MM.1S (cell line): ENCODE data around the gene GCNT2.

Experiments used
- EZH2phosphoT487 ChIP-seq: fragments of 300-600 bp; sonication (generic); IDR thresholded peaks from 2 replicates; pipeline ENCODE4 v1.6.1; 2018; ENCODE audit warnings: antibody characterized with exemption, low read length
- TF ChIP-seq, protein P1 (sequence below): fragments of 300-600 bp; sonication (generic); IDR thresholded peaks from 2 replicates; pipeline ENCODE4 v1.5.1; 2016; ENCODE audit warnings: antibody characterized with exemption, low read length, mixed read lengths

- TF ChIP-seq EZH2phosphoT487, result no peak
- TF ChIP-seq, protein P1, sequence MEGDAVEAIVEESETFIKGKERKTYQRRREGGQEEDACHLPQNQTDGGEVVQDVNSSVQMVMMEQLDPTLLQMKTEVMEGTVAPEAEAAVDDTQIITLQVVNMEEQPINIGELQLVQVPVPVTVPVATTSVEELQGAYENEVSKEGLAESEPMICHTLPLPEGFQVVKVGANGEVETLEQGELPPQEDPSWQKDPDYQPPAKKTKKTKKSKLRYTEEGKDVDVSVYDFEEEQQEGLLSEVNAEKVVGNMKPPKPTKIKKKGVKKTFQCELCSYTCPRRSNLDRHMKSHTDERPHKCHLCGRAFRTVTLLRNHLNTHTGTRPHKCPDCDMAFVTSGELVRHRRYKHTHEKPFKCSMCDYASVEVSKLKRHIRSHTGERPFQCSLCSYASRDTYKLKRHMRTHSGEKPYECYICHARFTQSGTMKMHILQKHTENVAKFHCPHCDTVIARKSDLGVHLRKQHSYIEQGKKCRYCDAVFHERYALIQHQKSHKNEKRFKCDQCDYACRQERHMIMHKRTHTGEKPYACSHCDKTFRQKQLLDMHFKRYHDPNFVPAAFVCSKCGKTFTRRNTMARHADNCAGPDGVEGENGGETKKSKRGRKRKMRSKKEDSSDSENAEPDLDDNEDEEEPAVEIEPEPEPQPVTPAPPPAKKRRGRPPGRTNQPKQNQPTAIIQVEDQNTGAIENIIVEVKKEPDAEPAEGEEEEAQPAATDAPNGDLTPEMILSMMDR, result no peak
Observed at GRCh38 chr6:10612161-10612560, 91.0 kb downstream of the GCNT2 start.
